ENCODE results near the gene SETD9.

Gene SETD9

GRCh38 chr5:56909294-56910209 lies at the start of gene SETD9:
SETD9 (plus strand) TSS chr5:56909596; CDS start chr5:56909646, 50 bp downstream.
- DNase-seq (ENCODE audit: low spot score) (peak; percentile 81), FAIRE-seq (no peak)

- DNase-seq (ENCODE audit: low spot score) (no peak), FAIRE-seq (no peak)
These were observed 47.4 kb upstream of the SETD9 start for GRCh38 chr5:56861893-56862485.

- FAIRE-seq (no peak), DNase-seq (ENCODE audit: low spot score) (no peak)
These were observed 46.5 kb upstream of the SETD9 start for GRCh38 chr5:56862909-56863308.

- DNase-seq (ENCODE audit: low spot score) (no peak), FAIRE-seq (no peak)
These were observed 37.6 kb upstream of the SETD9 start for GRCh38 chr5:56871777-56872176.

GRCh38 chr5:56873056-56873455 lies 36.3 kb upstream of the SETD9 start:
- DNase-seq (ENCODE audit: low spot score): no peak
- FAIRE-seq: no peak

GRCh38 chr5:56876327-56876726 lies 33.1 kb upstream of the SETD9 start:
- peak; percentile 82 for FAIRE-seq

GRCh38 chr5:56881571-56881970 lies 27.8 kb upstream of the SETD9 start:
- DNase-seq (ENCODE audit: low spot score) (no peak), FAIRE-seq (no peak)

More at GRCh38 chr5:56876327-56876726, 33.1 kb upstream of the SETD9 start:
- peak; percentile 68 for DNase-seq (ENCODE audit: low spot score)

- FAIRE-seq (no peak), DNase-seq (ENCODE audit: low spot score) (no peak)
These were observed 16.0 kb upstream of the SETD9 start for GRCh38 chr5:56893251-56893951.

GRCh38 chr5:56896763-56897162 lies 12.6 kb upstream of the SETD9 start:
- no peak for FAIRE-seq
- no peak for DNase-seq (ENCODE audit: low spot score)

- FAIRE-seq: no peak
These were observed 11.2 kb upstream of the SETD9 start for GRCh38 chr5:56898213-56898612.

GRCh38 chr5:56900395-56900794 lies 9.0 kb upstream of the SETD9 start:
- DNase-seq (ENCODE audit: low spot score) (peak; percentile 7), FAIRE-seq (no peak)

More at GRCh38 chr5:56898213-56898612, 11.2 kb upstream of the SETD9 start:
- DNase-seq (ENCODE audit: low spot score): no peak

GRCh38 chr5:56900858-56901578 lies 8.4 kb upstream of the SETD9 start:
- no peak for FAIRE-seq
- DNase-seq (ENCODE audit: low spot score): no peak

- no peak for FAIRE-seq
These were observed 478 bp upstream of the SETD9 start for GRCh38 chr5:56908942-56909293.

GRCh38 chr5:56910210-56910965 lies 992 bp downstream of the SETD9 start:
- no peak for FAIRE-seq
- no peak for DNase-seq (ENCODE audit: low spot score)

More at GRCh38 chr5:56908942-56909293, 478 bp upstream of the SETD9 start:
- DNase-seq (ENCODE audit: low spot score): no peak

GRCh38 chr5:56913766-56914165 lies 4.4 kb downstream of the SETD9 start:
- no peak for FAIRE-seq
- no peak for DNase-seq (ENCODE audit: low spot score)

- FAIRE-seq (no peak), DNase-seq (ENCODE audit: low spot score) (no peak)
These were observed 5.3 kb downstream of the SETD9 start for GRCh38 chr5:56914678-56915077.

- DNase-seq (ENCODE audit: low spot score): no peak
- no peak for FAIRE-seq
These were observed 8.1 kb downstream of the SETD9 start for GRCh38 chr5:56917534-56917933.

GRCh38 chr5:56918054-56918453 lies 8.7 kb downstream of the SETD9 start:
- DNase-seq (ENCODE audit: low spot score): no peak
- no peak for FAIRE-seq

- FAIRE-seq: no peak
- DNase-seq (ENCODE audit: low spot score): no peak
These were observed 10.7 kb downstream of the SETD9 start for GRCh38 chr5:56919942-56920662.

GRCh38 chr5:56922922-56923321 lies 13.5 kb downstream of the SETD9 start:
- no peak for DNase-seq (ENCODE audit: low spot score)
- FAIRE-seq: no peak
